NB4 (cell line): ENCODE data around the gene SCRN2.

ENCODE experiments used
- DNase-seq: peaks from one replicate; pipeline ENCODE4 v3.0.0; 2010; ENCODE audit warnings: low read depth
- H3K4me3 ChIP-seq: one replicate; pipeline ENCODE4 v1.5.1; 2011; ENCODE audit warnings: mild to moderate bottlenecking, low read depth, low read length, moderate library complexity
- CTCF ChIP-seq: IDR thresholded peaks from one replicate; pipeline ENCODE4 v1.5.1; 2012; ENCODE audit warnings: low read depth, low read length
- MAX ChIP-seq: IDR thresholded peaks from 2 replicates; pipeline ENCODE4 v1.6.1; 2011; ENCODE audit warnings: low read depth, low read length
- MYC ChIP-seq: IDR thresholded peaks from 2 replicates; pipeline ENCODE4 v1.6.1; 2011; ENCODE audit warnings: low read depth, low read length
- POLR2A ChIP-seq: IDR thresholded peaks from 2 replicates; pipeline ENCODE4 v1.6.1; 2011; ENCODE audit warnings: mild to moderate bottlenecking; ENCODE audit not compliant: insufficient read length; ENCODE audit errors: extremely low read depth

Gene SCRN2

GRCh38 chr17:47801176-47801765, 39.8 kb downstream of the SCRN2 start:
- no peak for TF ChIP-seq MYC
- DNase-seq: no peak
- H3K4me3 ChIP-seq: no peak overlapping the region

- no peak overlapping the region for H3K4me3 ChIP-seq
- TF ChIP-seq POLR2A: no peak
- TF ChIP-seq MAX: no peak
- no peak for TF ChIP-seq MYC
- DNase-seq: no peak
Observed at GRCh38 chr17:47800686-47801085, 40.4 kb downstream of the SCRN2 start.

- no peak for TF ChIP-seq CTCF
- TF ChIP-seq POLR2A: no peak
- no peak overlapping the region for H3K4me3 ChIP-seq
- DNase-seq: peak; percentile 41
Observed at GRCh38 chr17:47797797-47798196, 43.3 kb downstream of the SCRN2 start.

- no peak overlapping the region for H3K4me3 ChIP-seq
- DNase-seq: no peak
- no peak for TF ChIP-seq POLR2A
- no peak for TF ChIP-seq CTCF
- TF ChIP-seq MAX: no peak
- TF ChIP-seq MYC: no peak
Observed at GRCh38 chr17:47792979-47793378, 48.1 kb downstream of the SCRN2 start.

GRCh38 chr17:47792457-47792856, 48.6 kb downstream of the SCRN2 start:
- TF ChIP-seq CTCF: no peak
- no peak for TF ChIP-seq POLR2A
- TF ChIP-seq MAX: no peak
- no peak for TF ChIP-seq MYC
- H3K4me3 ChIP-seq: no peak overlapping the region
- DNase-seq: no peak

- no peak overlapping the region for H3K4me3 ChIP-seq
- no peak for DNase-seq
- TF ChIP-seq POLR2A (no peak), MYC (no peak), MAX (no peak)
Observed at GRCh38 chr17:47791025-47791424, 50.0 kb downstream of the SCRN2 start.

GRCh38 chr17:47789611-47790561, 51.2 kb downstream of the SCRN2 start:
- no peak overlapping the region for H3K4me3 ChIP-seq
- no peak for DNase-seq
- TF ChIP-seq MYC: no peak
